Neural crest cell (in vitro differentiated cells): ENCODE measurements around the gene ACKR2. TPM values are rescaled to one million over a fixed set of nuclear protein-coding genes. Genes with fewer than 3 reads are reported as not detected.

ENCODE experiments used
- DNase-seq: peaks from one replicate; pipeline ENCODE4 v3.0.0; 2021; ENCODE audit warnings: low read depth, mixed read lengths, low spot score
- H3K27ac Mint-ChIP-seq: one replicate; pipeline ENCODE4 v1.8.0; 2021; ENCODE audit warnings: mild to moderate bottlenecking, mixed read lengths; ENCODE audit not compliant: unreplicated experiment
- H3K27me3 Mint-ChIP-seq: 2 replicates; pipeline ENCODE4 v1.8.0; 2021; ENCODE audit warnings: low read depth, mild to moderate bottlenecking, mixed read lengths
- H3K36me3 Mint-ChIP-seq: 2 replicates; pipeline ENCODE4 v1.8.0; 2021; ENCODE audit warnings: low read depth, mild to moderate bottlenecking, mixed read lengths
- H3K4me1 Mint-ChIP-seq: 2 replicates; pipeline ENCODE4 v1.8.0; 2021; ENCODE audit warnings: mixed read lengths
- H3K4me3 Mint-ChIP-seq: one replicate; pipeline ENCODE4 v1.8.0; 2021; ENCODE audit warnings: mild to moderate bottlenecking, mixed read lengths
- H3K9me3 Mint-ChIP-seq: 2 replicates; pipeline ENCODE4 v1.8.0; 2021; ENCODE audit warnings: mixed read lengths
- total RNA-seq: library from RNA; stranded (reverse); gene quantifications from 2 replicates; pipeline ENCODE4 v1.2.1, GENCODE V29; 2021
- TF ChIP-seq, protein P1 (sequence below): fragments of 200-600 bp; sonication (generic); conservative IDR thresholded peaks from 2 replicates; pipeline ENCODE4 v1.5.0; 2021; ENCODE audit warnings: antibody characterized with exemption, mild to moderate bottlenecking

Gene ACKR2
- total RNA-seq, 1 donor from 2014 or later = 0.56 TPM

DNA sequence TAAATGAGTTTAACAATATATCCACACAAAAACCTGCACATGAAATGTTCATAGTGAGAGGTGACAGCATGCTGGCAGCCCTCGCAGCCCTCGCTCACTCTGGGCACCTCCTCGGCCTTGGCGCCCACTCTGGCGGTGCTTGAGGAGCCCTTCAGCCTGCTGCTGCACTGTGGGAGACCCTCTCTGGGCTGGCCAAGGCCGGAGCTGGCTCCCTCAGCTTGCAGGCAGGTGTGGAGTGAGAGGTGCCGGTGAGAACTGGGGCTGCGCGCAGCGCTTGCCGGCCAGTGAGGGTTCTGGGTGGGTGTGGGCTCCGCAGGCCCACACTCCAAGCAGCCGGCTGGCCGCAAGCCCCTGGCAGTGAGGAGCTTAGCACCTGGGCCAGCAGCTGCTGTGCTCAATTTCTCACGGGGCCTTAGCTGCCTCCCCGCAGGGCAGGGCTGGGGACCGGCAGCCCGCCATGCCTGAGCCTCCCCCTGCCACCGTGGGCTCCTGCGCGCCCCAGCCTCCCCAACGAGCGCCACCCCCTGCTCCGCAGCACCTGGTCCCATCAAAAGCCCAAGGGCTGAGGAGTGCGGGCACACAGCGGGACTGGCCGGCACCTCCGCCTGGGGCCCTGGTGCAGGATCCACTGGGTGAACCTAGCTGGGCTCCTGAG is 39.6 kb upstream of the ACKR2 start:
- Mint-ChIP-seq H3K4me1 (peaks cover 22% of the 10 kb centered on the region), H3K36me3 (no peaks in the 10 kb centered on the region), H3K27ac (no peak overlapping the region), H3K4me3 (no peak overlapping the region), H3K27me3 (no peaks in the 10 kb centered on the region), H3K9me3 (peaks cover 3% of the 10 kb centered on the region)
- no peak for DNase-seq
- TF ChIP-seq, protein P1, sequence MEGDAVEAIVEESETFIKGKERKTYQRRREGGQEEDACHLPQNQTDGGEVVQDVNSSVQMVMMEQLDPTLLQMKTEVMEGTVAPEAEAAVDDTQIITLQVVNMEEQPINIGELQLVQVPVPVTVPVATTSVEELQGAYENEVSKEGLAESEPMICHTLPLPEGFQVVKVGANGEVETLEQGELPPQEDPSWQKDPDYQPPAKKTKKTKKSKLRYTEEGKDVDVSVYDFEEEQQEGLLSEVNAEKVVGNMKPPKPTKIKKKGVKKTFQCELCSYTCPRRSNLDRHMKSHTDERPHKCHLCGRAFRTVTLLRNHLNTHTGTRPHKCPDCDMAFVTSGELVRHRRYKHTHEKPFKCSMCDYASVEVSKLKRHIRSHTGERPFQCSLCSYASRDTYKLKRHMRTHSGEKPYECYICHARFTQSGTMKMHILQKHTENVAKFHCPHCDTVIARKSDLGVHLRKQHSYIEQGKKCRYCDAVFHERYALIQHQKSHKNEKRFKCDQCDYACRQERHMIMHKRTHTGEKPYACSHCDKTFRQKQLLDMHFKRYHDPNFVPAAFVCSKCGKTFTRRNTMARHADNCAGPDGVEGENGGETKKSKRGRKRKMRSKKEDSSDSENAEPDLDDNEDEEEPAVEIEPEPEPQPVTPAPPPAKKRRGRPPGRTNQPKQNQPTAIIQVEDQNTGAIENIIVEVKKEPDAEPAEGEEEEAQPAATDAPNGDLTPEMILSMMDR = no peak

DNA sequence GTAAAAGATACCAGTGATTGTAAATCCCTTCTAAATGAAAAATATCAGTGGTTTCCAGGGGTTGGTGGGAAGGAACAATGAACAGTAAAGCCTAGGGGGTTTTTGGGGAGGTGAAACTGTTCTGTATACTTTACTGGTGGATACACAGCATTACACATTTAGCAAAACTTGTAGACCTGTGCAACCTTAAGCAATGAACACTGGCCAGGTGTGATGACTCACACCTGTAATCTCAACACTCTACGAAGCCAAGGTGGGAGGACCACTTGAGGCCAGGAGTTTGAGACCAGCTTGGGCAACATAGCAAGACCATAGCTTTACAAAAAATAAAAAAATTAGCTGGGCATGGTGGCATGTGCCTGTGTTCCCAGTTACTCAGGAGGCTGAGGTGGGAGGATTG is 38.0 kb upstream of the ACKR2 start:
- peak overlapping the region; percentile 50 for H3K4me3 Mint-ChIP-seq
- H3K9me3 Mint-ChIP-seq = peaks cover 3% of the 10 kb centered on the region
- no peak overlapping the region for H3K27ac Mint-ChIP-seq
- no peaks in the 10 kb centered on the region for H3K36me3 Mint-ChIP-seq
- DNase-seq = no peak
- no peaks in the 10 kb centered on the region for H3K27me3 Mint-ChIP-seq
- peaks cover 17% of the 10 kb centered on the region for H3K4me1 Mint-ChIP-seq
- TF ChIP-seq, protein P1 = no peak

DNA sequence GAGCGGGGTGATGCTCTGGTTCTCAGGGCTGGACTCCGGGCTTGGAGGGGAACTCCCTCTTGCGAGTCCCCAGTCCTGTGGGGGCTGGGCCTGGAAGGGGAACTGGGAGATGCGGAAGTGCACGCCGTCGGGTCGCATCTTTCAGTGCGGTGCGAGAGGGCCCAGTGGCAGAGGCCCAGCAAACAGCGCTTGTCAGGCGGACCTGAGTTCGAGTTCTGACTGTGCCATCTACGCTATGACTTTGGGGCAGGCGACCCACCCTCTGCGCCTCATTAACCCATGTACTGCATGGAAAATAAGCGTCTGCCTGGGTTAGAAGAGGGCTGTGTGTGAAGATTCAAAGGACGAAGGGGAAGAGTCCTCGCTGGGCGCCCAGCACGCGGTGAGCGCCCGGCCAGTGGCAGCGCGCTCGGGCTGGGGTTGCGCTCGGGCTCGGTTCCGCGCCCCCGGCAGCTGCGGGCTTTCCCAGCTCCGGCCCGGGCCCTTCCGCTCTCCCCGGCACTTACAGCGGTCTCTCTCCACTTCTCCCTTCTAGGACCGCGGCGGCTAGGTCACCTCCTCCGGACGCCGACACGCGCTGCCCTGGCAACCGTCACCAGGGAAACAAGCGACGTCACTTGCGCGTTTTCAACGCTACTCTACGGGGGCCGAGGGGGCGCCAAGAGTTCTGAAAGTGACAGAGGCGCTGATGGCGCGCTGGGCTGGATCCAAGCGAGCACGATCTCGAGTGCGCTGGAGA is 36.4 kb upstream of the ACKR2 start, which contains the start of gene CCDC13:
Gene CCDC13, minus strand, starts transcription at position 584 of the 739 bp plus-strand sequence. CDS start 14,908 bp downstream, outside the sequence.
- H3K27ac Mint-ChIP-seq = peak within 1 kb of the TSS; percentile 94
- peaks cover 17% of the 10 kb centered on the region for H3K4me1 Mint-ChIP-seq
- DNase-seq = peak; percentile 92
- peak within 1 kb of the TSS; percentile 89 for H3K4me3 Mint-ChIP-seq
- peaks cover 3% of the 10 kb centered on the region for H3K9me3 Mint-ChIP-seq
- no peaks in the 10 kb centered on the region for H3K36me3 Mint-ChIP-seq
- TF ChIP-seq, protein P1 = peak; percentile 13
- no peaks in the 10 kb centered on the region for H3K27me3 Mint-ChIP-seq

DNA sequence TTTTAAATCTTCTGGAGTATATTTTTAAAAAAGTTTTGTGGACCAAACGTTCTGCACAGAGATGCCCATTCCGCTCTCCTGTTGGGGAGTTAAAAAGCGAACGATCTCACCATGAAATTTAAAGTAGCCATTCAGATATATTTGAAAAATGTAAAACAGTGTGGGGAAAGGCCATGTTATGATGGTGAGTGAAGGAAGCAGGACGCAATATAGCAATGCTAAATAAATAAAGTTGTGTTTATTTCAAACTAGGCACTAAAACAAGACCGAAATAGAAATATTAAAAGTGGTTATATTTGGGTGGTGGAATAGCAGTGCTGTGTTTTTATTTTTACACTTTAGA is 35.9 kb upstream of the ACKR2 start:
- TF ChIP-seq, protein P1 = no peak
- DNase-seq = no peak

DNA sequence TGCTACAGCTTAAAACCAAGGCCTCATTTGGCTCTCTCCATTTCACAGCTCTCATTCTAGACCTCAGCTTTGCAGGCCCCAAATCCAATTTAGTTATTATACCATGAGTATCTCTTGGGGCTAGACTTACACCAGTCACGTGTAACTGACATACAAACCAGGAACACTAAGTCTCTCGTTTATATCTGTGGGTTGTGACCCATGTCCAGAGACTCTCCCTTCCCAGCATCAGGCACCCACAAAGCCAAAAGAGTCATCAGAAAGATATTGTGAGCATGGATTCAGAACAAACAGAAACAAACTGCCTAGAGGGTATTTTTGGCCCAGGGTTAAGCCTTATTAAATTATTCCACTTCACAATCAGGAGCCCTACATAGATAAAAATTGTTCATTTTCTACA is 30.6 kb upstream of the ACKR2 start:
- Mint-ChIP-seq H3K4me3 (no peak overlapping the region), H3K36me3 (peaks cover 5% of the 10 kb centered on the region), H3K4me1 (peaks cover 10% of the 10 kb centered on the region), H3K27ac (peak overlapping the region; percentile 22), H3K27me3 (no peaks in the 10 kb centered on the region), H3K9me3 (no peaks in the 10 kb centered on the region)
- DNase-seq = no peak
- TF ChIP-seq, protein P1 = no peak

More for the DNA sequence above, 35.9 kb upstream of the ACKR2 start:
- H3K27me3 Mint-ChIP-seq = no peaks in the 10 kb centered on the region
- H3K36me3 Mint-ChIP-seq = no peaks in the 10 kb centered on the region
- peak overlapping the region; percentile 94 for H3K27ac Mint-ChIP-seq
- H3K4me3 Mint-ChIP-seq = peak overlapping the region; percentile 89
- peaks cover 3% of the 10 kb centered on the region for H3K9me3 Mint-ChIP-seq
- H3K4me1 Mint-ChIP-seq = peaks cover 17% of the 10 kb centered on the region
